Heart left ventricle (tissue), 16 donors: ENCODE results near the gene YWHAQ. TPM values are rescaled to one million over a fixed set of nuclear protein-coding genes. Genes with fewer than 3 reads are reported as not detected.
A peak's percentile ranks its signal among the peaks of the same experiment; 100 is the strongest.

Experiments used
- ATAC-seq, 4 donors: fragments of 200-7000 bp; cut with Tn5 transposase; one replicate each; pipeline ENCODE4 v1.9.1; 2020 to 2022; ENCODE audit warnings: moderate library complexity in 4 of 4, mild to moderate bottlenecking in 3 of 4, moderate number of reproducible peaks in 1 of 4
- DNase-seq, 5 donors: peaks; one replicate each; pipeline ENCODE4 v3.0.0-alpha.2; 2020
- H3K27ac ChIP-seq, 12 donors: fragments of 200-600 bp; sonication (generic) in 4 of 12; one replicate each; pipeline versions ENCODE4 v1.5.0 to v1.8.0; 2016 to 2022; ENCODE audit warnings: mild to moderate bottlenecking in 2 of 12
- H3K27me3 ChIP-seq, 9 donors: fragments of 200-600 bp; sonication (generic) in 2 of 9; one replicate each; pipeline versions ENCODE4 v1.5.1 to v1.8.0; 2016 to 2022; ENCODE audit warnings: mild to moderate bottlenecking in 3 of 9
- H3K36me3 ChIP-seq, 9 donors: fragments of 200-600 bp; sonication (generic) in 2 of 9; one replicate each; pipeline versions ENCODE4 v1.5.0 to v1.8.0; 2018 to 2022; ENCODE audit warnings: mild to moderate bottlenecking in 2 of 9
- H3K4me1 ChIP-seq, 12 donors: fragments of 200-600 bp; sonication (generic) in 4 of 12; one replicate each; pipeline versions ENCODE4 v1.5.0 to v1.8.0; 2016 to 2022; ENCODE audit warnings: mild to moderate bottlenecking in 3 of 12
- H3K4me3 ChIP-seq, 12 donors: fragments of 200-600 bp; sonication (generic) in 4 of 12; one replicate each; pipeline versions ENCODE4 v1.5.0 to v1.8.0; 2017 to 2022; ENCODE audit warnings: mild to moderate bottlenecking in 9 of 12, moderate library complexity in 4 of 12
- H3K9me3 ChIP-seq, 12 donors: fragments of 200-600 bp; sonication (generic) in 4 of 12; one replicate each; pipeline versions ENCODE4 v1.5.0 to v1.8.0; 2016 to 2022; ENCODE audit warnings: mild to moderate bottlenecking in 1 of 12
- POLR2A ChIP-seq, 2 donors: fragments of 450-650 bp; IDR thresholded peaks; one replicate each; pipeline ENCODE4 v1.6.1; 2017; ENCODE audit warnings: antibody characterized with exemption in 2 of 2, mild to moderate bottlenecking in 2 of 2, moderate library complexity in 2 of 2
- WGBS, 4 donors: extraction: QIAGEN DNeasy Blood & Tissue Kit in 2 of 4; methylation state at CpG; one replicate each; pipeline versions ENCODE4 v1.1.5 to v1.1.7; 2013 to 2018; 5-methylcytosine and 5-hydroxymethylcytosine counted together
- intact Hi-C, 10 donors: fragments of 100-400 bp; cut with DNase I; formaldehyde crosslinking; loops; one replicate each; pipeline versions ENCODE4 v1.11.1 to v1.14.2; 2022
- polyA plus RNA-seq, 2 donors: library from polyadenylated mRNA; stranded (reverse); fragments of 200-250 nt; gene quantifications; one replicate each; pipeline ENCODE4 v1.2.3, GENCODE V29; 2013
- total RNA-seq, 9 donors: library from RNA; depleted of rRNA in 2 of 9; stranded (reverse); fragments of >200 nt in 2 of 9; fragmentation: NEBNext Ultra II Directional in 3 of 9; extraction: Animal tissue kit (Norgen Biotek cat#: 25700) in 3 of 9; gene quantifications; one replicate each; pipeline versions ENCODE4 v1.1.0 to v1.2.4, GENCODE V29; 2016 to 2023
- TF ChIP-seq, protein P1 (sequence below), 12 donors: fragments of 200-600 bp; sonication (generic) in 4 of 12; IDR thresholded peaks; one replicate each; pipeline versions ENCODE4 v1.5.0 to v1.8.0; 2018 to 2022; ENCODE audit warnings: antibody characterized with exemption in 12 of 12, mild to moderate bottlenecking in 5 of 12
- donor health status: ischemic (EF 13 %, LVEDD 7.1; RV severe dilation, severe dysfunction).
- donor health status: healthy with polysubstance abuse.
- donor health status: DM: no; HTN: yes; CAD: no.
- donor health status: DM: no; HTN: no; CAD: no.
- donor health status: ischemic (EF 25% LVEDD 6.9; RV normal size, moderate dysfunction).
- donor health status: ischemic (EF 25% LVEDD 5.7; RV mildly dilated, moderate dysfunction).
- donor health status: healthy.
- donor health status: DM: yes; HTN: yes; CAD: no.
- donor health status: ischemic (EF 35%, LVEDD 5.7; RV mildly dilated, moderate dysfunction).
- donor health status: nonischemic (EF 11% LVEDD 7.7; RV severe dilation, severe dysfunction).
- donor health status: DM: yes; HTN: yes; CAD: no.
- donor health status: PGD.
- donor health status: ischemic (EF 29% LVEDD 5.4; RV normal size, mild dysfunction).
- donor health status: nonischemic (EF 23%, LVEDD 6.1; RV moderate dilation, normal function).

YWHAQ gene
- total and polyA plus RNA-seq, 11 donors: 91.0 to 310 (median 213) TPM

- no peak overlapping the region for H3K4me3 ChIP-seq
- H3K27ac ChIP-seq: no peak overlapping the region
- TF ChIP-seq POLR2A (IDR thresholded peaks at IDR 0.05): no peak
- TF ChIP-seq, protein P1, sequence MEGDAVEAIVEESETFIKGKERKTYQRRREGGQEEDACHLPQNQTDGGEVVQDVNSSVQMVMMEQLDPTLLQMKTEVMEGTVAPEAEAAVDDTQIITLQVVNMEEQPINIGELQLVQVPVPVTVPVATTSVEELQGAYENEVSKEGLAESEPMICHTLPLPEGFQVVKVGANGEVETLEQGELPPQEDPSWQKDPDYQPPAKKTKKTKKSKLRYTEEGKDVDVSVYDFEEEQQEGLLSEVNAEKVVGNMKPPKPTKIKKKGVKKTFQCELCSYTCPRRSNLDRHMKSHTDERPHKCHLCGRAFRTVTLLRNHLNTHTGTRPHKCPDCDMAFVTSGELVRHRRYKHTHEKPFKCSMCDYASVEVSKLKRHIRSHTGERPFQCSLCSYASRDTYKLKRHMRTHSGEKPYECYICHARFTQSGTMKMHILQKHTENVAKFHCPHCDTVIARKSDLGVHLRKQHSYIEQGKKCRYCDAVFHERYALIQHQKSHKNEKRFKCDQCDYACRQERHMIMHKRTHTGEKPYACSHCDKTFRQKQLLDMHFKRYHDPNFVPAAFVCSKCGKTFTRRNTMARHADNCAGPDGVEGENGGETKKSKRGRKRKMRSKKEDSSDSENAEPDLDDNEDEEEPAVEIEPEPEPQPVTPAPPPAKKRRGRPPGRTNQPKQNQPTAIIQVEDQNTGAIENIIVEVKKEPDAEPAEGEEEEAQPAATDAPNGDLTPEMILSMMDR (IDR thresholded peaks at IDR 0.05): no peak
- DNase-seq (no peak), ATAC-seq (no peak)
- intact Hi-C loops: no loop called here
- peaks cover 0 to 11% (median 2%) of the 10 kb centered on the region in 12 donors for H3K4me1 ChIP-seq
- no peaks in the 10 kb centered on the region for H3K27me3 ChIP-seq
- H3K9me3 ChIP-seq: no peaks in the 10 kb centered on the region
- no peaks in the 10 kb centered on the region for H3K36me3 ChIP-seq
- 78 to 84% (median 83%) methylated on average over 10 of the region's 10 CpGs for WGBS, 4 donors
These were observed 22.9 kb upstream of the YWHAQ start for GRCh38 chr2:9653485-9654271.

DNA sequence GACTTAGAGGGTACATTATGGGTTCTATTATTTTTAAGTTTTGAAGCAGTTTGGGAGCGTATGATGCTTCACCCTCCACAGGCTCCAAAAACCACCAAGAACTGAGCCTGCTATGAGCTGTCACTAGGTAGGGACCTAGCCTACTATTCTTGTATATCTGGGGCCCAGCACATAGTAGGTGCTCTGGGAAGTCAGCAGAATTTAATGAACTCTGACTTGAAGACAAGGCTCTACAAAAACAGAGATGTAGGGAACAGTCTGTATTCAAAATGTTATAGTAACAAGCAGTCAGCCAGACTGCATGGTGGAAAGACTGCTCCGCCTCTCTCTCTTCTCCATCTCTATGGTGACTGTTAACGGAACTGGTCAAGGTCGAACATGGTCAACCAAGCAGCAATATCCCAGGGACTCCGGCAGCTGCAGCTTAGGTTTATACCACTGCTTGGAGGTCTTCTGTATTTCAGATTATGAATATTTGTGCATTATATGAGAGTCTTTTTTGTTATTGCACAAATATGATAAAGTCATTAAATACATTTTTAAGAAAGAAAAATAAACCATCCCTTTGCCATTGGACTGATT is 22.2 kb upstream of the YWHAQ start:
- WGBS, 4 donors: 63 to 70% (median 66%) methylated on average over 5 of the region's 5 CpGs

GRCh38 chr2:9652267-9652666 is 21.5 kb upstream of the YWHAQ start:
- DNase-seq (no peak), ATAC-seq (no peak)
- Histone ChIP-seq H3K9me3 (no peaks in the 10 kb centered on the region), H3K4me3 (no peak overlapping the region), H3K27ac (no peak overlapping the region), H3K4me1 (peaks cover 0 to 11% (median 2%) of the 10 kb centered on the region in 12 donors), H3K27me3 (no peaks in the 10 kb centered on the region), H3K36me3 (no peaks in the 10 kb centered on the region)
- TF ChIP-seq, protein P1 (IDR thresholded peaks at IDR 0.05): no peak
- TF ChIP-seq POLR2A (IDR thresholded peaks at IDR 0.05): no peak
- intact Hi-C loops: no loop called here
- WGBS, 4 donors: 54 to 100% (median 92%) methylated on average over 1 of the region's 1 CpG

More for the DNA sequence above, 22.2 kb upstream of the YWHAQ start:
- H3K27me3 ChIP-seq: no peaks in the 10 kb centered on the region
- ATAC-seq (peak in 3 of 4 donors; percentile 48 to 56 (median 55)), DNase-seq (no peak)
- TF ChIP-seq, protein P1 (IDR thresholded peaks at IDR 0.05): no peak
- TF ChIP-seq POLR2A (IDR thresholded peaks at IDR 0.05): no peak
- no peaks in the 10 kb centered on the region for H3K36me3 ChIP-seq
- no peak overlapping the region for H3K27ac ChIP-seq
- H3K9me3 ChIP-seq: no peaks in the 10 kb centered on the region
- intact Hi-C loops: no loop called here
- peaks cover 0 to 11% (median 2%) of the 10 kb centered on the region in 12 donors for H3K4me1 ChIP-seq
- no peak overlapping the region for H3K4me3 ChIP-seq

DNA sequence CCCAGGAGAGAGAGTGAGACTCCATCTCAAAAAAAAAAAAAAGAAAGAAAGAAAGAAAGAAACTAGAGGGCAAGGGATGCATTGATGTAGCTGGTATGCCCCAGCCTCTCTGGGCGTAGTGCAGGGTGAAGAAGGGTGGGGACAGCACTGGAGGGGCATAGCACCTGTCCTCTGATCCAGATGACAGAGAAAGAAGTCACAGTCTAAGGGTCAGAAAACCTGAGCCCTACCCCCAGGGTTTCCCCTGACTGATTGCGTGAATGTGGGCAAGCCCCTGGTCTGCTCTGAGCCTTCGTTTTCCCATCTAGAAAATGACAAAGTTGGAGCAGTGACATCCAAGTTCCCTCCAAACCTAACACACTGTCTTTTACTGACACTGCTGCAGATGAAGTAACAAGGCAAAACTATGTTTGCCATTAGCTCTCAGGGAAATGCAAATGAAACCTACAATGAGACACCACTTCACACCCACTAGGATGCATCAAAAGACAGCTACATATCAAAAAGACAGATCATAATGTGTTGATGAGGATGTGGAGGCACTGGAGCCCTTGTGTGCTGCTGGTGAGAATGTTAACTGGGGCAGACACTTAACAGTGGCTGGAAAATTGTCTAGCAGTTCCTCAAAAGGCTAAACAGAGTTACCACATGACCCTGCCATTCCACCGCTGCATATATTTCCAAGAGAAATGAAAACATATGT is 19.5 kb upstream of the YWHAQ start:
- H3K36me3 ChIP-seq: no peaks in the 10 kb centered on the region
- no peak overlapping the region for H3K4me3 ChIP-seq
- intact Hi-C loops: no loop called here
- no peaks in the 10 kb centered on the region for H3K9me3 ChIP-seq
- H3K4me1 ChIP-seq: peaks cover 0 to 11% (median 0%) of the 10 kb centered on the region in 12 donors
- H3K27me3 ChIP-seq: no peaks in the 10 kb centered on the region
- ATAC-seq: no peak
- no peak for DNase-seq
- TF ChIP-seq, protein P1 (IDR thresholded peaks at IDR 0.05): no peak
- TF ChIP-seq POLR2A (IDR thresholded peaks at IDR 0.05): no peak
- 81 to 88% (median 83%) methylated on average over 4 of the region's 4 CpGs for WGBS, 4 donors
- no peak overlapping the region for H3K27ac ChIP-seq
